Measurements from ENCODE around the gene MANBA.
A peak's percentile ranks its signal among the peaks of the same experiment; 100 is the strongest.

MANBA gene

DNA sequence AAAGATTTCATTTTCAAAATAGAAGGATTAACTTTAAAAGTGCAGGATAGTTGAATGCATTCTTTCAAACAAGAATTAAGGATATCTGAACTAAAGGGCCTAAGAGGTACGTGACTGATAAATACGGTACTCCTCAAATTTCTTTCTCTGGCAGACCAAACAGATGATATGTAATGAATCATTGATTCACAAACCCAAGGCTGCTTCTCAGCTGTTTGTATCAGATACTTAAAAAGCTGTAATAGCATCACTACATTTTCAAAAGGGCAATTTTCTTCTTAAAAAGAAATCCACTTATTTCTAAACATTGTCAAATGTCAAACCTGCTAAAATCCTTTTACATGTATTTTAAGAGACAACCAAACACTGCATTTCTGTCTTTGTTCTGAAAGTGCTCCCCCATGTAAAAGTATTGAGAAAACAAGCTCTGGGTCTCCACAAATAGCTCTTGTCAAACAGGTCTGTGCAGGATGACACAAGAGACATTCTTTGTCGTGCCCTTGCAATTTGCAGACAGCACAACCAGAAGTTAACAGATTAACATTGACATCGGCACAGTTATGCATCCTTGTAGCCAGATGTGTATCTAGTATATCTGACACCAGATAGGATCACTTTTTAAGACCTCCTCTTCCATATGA, 82.0 kb downstream of the MANBA start:
- no peak for DNase-seq (ENCODE audit: low read depth, low spot score)

DNA sequence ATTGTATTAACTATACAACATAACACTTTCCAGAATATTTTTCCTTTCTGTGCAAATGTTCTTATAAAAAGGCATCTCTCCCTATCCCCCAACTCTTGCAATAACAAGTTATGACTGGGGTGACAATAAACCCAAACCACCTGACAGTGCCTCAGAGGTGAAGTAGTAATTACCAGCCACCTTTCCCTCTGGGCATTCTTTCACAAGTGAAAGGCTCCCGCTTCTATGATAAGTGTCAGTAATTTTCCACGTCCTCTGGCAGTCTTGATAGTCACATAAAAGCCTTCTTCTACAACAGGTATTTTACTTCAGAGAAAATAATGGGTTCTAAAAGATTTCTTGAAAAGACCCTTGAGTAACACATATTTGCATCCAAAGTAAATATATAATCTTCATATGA, 82.7 kb downstream of the MANBA start:
- DNase-seq (ENCODE audit: low read depth, low spot score), result no peak

DNA sequence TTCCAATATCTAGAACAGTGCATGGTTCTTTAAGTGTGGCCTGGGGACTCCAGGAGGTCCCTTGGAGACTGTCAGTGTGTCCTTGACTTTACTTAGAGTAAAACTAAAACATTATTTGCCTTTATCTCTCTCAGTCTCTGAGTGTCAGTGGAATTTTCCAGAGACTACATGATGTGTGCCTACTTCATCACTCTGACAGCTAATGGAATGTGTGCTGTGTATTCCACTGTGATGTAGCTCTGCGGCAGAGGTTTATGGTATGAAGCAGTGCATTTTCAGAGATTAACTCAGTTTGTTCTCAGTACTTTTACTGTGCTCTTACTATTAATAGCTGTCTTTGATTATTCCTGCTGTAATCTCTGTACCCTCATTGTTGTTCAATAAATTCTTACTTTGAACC, 85.6 kb downstream of the MANBA start:
- no peak for DNase-seq (ENCODE audit: low read depth, low spot score)

DNA sequence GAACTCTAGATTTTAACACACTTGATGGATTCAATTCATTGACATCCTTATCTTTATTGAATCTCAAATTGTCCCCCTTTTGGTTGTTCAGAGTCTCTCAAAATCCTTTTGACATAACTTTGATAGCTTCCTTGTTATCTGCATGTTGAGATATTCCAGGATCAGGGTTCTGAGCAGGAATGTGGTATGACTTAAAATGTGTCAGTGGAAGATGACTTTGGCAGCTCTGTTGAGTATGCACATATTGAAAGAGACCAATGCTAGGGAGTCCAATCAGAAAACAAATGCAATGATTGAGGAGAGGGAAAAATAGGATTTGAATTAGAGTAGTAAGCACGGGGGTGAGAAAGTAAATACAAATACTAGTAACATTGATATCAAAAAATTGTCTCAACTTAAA, 93.8 kb downstream of the MANBA start:
- DNase-seq (ENCODE audit: low read depth, low spot score), result no peak

DNA sequence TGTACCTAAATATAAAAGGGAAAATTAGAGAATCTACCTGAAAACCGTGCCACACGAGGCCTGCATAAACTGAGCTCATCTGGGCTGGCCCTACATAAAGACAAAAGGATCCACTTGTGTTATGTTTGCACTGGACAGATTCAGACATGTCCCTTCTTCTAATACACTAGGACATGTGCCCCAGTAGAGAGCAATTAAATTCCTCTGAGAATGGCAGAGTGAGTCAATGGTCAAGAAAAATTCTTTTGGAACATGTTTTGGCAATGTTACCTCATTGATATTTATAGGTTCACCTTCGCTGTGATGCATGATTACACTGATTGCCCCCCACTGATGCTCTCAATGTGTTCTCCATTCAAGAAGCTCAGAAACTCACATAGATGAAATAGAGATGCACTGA, 95.2 kb downstream of the MANBA start:
- no peak for DNase-seq (ENCODE audit: low read depth, low spot score)

DNA sequence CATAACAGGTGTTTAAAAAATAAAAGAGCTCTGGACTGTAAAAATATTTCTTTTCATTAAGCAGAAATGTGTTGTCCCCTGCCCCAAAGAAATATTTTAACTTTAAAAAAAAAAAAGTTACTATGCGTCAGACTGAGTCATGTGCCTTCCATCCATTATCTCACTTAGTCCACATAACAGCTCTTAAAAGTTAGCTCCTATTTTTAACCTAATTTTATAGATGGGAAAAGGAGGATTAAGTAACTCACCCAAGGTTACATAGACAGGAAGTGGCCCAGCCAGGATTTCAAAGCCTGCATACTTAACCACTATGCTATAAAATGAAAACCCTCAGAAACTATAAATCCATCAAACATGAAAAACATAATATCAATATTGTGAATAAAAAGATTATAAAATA, 97.7 kb downstream of the MANBA start:
- no peak for DNase-seq (ENCODE audit: low read depth, low spot score)

DNA sequence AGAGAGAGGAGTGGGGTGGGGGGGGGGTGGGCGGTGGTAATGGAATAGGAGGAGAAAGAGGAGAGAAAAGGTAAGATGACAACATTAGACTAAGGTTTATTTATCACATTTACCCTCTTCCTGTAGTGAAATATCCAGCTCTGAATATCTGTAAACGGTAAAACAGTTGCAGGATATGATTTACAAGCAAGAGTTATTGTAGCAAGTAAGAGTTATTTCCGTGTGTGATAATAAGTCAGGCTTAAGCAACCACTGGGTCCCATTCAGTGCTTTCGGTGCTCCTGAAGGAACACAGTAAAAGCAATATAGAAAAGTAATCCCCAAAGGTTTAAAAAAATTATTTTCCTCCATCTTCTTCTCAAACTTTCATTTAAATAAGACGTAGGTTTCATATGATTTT, 103.6 kb downstream of the MANBA start:
- no peak for DNase-seq (ENCODE audit: low read depth, low spot score)

DNA sequence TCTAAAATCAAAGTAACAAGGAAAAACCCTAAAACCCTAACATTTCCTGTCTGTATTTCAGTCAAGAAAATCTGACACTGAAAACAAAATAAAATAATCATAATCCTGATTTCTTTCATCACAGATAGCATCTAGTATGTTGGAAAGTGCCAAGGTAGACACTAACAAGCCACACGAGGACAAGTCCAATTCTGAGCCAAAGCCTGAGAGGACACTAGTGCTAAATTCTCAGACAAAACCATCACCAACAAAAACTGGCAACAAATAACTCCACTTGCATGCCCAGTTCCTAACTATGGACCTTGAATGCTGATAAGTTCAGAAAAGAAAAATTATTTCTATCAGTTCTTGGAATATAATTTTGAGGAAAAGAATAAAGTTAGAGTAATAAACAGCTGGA, 113.7 kb downstream of the MANBA start:
- DNase-seq (ENCODE audit: low read depth, low spot score), result no peak

DNA sequence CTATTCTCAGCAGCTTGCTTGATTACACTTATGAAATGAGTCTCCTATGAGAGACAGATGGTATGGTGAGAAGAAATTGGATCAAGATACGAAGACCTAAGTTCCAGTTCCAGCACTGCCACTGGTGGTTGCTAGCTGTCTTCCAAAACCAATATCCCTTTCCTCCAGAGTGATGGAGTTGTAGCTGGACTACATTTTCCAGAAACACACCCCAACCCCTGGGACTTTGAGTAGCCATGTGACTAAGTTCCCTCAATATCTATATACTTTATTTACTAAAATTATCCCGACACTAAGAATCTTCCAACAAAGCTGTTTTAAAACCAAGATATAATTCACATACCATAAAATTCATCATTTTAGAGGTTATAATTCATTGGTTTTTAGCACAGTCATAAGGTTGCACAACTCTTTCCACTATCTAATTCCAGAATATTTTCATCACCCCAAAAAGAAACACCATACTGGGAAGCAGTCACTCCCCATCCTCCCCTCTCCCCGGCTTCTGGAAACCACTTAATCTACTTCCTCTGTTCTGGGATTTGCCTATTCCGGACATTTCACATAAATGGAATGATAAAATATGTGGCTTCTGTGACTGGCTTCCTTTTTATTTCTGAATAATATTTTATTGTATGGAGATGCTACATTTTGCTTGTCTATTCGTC, 118.0 kb downstream of the MANBA start:
- no peak for DNase-seq (ENCODE audit: low read depth, low spot score)

DNA sequence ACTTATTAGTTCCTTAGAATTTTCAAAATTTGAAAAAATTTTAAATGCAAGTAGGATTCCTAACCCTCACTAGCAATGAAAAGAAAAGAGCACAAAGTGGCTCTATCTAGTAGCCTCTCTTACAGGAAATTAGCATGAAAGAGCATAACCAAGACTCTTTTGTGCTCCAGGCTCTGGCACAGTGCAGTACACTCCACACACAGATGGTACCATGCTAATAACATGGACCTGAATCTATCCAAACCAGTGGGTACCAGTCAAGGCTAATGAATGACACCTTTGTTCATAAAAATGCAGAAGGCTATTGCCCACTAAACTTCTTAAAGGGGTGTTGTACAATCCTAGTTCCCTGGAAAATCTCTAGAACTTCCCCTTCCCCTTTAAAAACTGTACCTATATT, 119.0 kb downstream of the MANBA start:
- DNase-seq (ENCODE audit: low read depth, low spot score), result no peak

DNA sequence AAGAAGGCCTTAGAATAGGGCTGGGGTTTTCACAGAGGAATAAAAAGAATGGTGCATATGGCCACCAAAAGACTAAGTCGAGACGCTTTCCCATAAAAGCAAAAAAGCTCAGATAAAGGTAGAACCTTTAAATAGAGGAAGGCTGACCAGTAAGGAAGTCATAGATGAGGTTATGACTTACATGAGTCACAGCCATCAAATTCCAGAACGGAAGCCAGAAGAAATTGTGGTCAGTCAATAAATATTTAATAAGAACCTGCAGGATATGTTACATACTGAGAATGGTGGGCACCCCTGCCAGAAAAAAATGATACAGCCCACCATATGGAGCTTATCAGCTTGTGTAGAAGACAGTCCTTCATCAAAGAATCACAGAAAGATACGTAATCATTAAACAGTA, 120.1 kb downstream of the MANBA start:
- no peak for DNase-seq (ENCODE audit: low read depth, low spot score)

DNA sequence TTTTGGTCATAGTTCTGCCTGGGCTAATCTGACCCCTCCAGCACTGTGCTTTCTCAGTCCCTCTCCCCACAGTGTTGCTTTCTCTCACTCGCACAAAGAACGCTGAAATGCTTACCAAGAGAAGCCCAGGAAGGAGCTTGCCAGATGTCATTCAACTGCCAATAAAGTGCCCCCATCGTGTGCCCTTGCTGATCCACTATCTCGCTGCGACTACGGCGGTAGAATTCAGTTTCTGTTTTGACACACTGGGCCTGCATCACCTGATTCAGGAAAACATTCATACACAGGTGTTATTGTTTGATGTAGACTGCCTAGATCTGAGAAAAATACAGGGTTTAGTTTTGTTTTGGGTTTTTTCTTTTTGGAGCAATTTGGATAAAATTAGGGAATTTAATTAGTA, 121.2 kb downstream of the MANBA start:
- DNase-seq (ENCODE audit: low read depth, low spot score), result no peak

DNA sequence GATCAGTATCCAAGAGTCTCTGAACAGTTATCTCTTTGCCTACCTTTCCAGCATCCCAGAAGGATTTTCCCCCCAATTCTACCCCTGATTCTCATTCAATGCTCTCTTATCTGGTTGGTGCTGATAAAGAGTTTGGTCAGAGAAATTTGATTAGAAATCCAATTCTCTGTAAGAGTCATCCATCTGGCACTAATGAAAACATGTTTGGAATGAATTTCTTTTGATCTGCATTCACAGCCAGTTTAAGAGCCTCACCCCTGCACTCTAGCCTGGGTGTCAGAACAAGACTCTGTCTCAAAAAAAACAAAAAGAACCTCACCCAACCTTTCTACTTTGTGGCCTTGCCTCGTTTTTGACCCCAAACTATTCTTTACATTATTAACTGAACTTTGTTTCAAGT, 122.1 kb downstream of the MANBA start:
- no peak for DNase-seq (ENCODE audit: low read depth, low spot score)

DNA sequence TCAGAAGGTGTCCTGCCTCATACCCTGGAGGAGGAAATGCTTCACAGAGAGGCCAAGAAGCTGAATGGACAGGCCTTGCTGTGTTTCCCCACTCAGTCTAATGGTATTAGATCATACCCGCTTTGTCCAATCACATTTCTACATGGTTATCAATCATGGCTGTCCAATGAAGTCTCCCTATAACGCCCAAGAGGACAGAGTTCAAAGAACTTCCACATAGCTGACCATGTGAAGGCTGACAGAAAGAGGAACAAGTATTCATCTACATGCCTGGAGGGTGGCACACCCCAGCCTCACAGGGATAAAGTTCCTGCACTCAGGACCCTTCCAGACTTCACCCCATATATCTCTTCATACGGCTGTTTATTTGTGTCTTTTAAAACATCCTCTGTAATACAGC, 123.4 kb downstream of the MANBA start:
- no peak for DNase-seq (ENCODE audit: low read depth, low spot score)

DNA sequence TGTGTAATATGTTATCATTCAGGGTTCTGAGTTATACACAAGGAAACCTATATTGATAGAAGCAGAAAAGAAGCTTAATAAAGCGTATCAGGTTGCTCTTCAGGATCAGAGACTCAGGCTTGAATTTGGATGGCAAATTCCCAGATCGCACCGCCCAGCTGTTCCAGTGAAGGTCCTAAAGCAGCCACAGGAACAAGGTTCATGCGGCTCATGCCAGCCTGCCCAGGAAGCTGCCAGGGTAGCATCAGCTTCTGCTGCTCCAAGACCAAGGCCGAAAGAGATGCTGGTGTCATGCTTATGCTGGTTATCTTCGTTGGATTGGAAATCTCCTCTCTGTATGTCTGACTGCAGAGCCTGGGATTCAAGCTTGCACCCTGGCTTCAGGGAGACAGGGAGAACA, 127.7 kb downstream of the MANBA start:
- DNase-seq (ENCODE audit: low read depth, low spot score), result no peak

DNA sequence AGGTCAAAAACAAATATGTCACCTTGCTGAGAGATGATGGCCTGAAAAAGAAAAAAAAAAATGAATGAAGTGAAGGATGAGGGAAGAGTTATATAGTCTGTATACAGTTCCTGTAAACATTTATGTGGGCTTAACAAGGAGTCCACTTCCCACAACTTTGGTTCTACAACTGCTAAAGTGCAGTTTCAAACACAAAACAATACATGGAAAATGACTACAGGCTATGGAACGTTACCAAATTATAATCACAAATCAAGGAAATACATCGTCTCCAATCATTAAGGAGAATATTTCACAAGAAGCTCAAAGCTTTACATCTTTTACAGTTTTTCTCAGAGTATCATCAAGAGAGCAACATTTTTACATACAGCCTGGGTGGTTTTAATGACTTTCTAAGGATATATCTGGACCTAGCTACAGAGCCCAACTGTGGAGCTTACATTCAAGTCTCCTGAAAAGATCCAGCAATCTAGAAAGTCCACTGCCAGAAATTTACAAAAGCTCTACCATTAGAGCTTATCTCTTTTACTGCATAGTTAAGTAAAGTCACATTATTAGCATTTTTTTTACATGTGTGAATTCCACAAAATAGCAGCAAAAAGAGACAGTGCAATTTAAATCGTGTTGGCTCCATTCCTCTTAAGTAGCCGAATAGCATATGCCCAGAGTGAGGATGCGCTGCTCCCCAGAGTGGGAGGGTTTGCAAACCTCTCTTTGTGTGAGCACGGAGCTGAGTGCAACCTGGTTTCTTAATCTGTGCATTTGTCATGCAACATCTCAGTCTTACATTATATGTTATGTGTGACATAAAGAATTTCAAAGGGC, 128.3 kb downstream of the MANBA start:
- DNase-seq (ENCODE audit: low read depth, low spot score), result no peak

DNA sequence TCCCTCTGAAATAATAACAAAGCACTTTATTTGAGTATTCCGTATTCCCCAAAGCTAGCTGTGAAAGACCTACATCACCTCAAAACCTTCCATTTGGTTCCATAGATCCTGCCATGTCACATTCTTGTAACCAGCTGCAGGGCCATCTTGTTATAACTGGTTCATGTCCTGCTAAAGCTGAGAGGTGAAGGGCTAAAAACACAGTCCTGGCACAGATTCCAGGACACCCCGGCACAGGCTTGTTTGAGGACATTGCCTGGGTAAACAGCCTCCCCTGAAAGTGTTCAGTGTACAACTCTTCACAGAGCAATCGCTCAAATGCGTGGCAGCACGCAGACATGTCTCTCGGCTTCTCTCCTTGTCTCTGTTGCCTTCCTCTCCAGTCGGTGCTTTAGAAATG, 129.2 kb downstream of the MANBA start:
- DNase-seq (ENCODE audit: low read depth, low spot score), result no peak

DNA sequence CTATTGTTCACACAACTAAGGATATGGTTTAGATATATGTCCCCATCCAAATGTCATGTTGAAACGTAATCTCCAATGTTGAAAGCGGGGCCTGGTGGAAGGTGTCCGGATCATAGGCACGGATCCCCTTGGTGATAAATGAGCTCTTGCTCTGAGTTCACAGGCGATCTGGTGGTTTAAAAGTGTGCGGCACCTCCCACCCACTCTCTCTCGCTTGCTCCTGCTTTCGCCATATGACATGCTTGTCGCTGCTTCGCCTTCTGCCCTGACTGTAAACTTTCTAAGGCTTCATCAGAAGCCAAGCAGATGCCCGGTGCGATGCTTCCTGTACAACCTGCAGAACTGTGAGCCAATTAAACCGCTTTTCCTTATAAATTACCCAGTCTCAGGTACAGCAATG, 131.1 kb downstream of the MANBA start:
- no peak for DNase-seq (ENCODE audit: low read depth, low spot score)

DNA sequence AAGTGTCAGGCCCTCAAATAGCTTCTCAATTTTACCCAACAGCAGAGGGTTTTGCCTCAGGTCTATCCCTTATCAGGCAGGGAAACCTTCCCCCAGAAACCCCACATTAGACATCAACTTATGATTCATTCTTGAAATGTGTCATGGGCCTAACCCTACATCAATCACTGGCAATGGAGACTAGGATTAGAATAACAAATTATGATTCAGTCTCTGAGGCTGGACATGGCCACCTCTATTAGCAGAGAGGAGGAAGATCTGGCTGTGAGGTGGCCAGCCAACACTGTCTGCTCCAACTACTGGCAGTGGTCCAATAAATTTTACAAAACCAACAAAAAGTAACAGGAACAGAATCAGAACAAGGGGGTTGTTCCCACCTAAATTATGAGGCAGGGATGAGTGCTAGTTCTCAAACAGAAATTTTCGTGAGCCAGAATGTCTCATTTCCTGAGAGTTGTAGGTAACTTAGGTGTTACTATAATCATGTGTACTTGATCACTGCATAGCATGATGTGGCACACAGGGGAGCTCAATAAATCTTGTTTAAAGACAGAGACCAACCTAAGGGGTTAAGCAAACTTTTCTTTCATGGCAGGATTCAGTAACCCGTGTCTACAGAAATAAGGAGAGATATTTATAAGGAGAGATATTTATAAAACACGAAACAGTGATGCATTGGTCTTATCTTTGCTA, 132.8 kb downstream of the MANBA start:
- DNase-seq (ENCODE audit: low read depth, low spot score), result no peak

DNA sequence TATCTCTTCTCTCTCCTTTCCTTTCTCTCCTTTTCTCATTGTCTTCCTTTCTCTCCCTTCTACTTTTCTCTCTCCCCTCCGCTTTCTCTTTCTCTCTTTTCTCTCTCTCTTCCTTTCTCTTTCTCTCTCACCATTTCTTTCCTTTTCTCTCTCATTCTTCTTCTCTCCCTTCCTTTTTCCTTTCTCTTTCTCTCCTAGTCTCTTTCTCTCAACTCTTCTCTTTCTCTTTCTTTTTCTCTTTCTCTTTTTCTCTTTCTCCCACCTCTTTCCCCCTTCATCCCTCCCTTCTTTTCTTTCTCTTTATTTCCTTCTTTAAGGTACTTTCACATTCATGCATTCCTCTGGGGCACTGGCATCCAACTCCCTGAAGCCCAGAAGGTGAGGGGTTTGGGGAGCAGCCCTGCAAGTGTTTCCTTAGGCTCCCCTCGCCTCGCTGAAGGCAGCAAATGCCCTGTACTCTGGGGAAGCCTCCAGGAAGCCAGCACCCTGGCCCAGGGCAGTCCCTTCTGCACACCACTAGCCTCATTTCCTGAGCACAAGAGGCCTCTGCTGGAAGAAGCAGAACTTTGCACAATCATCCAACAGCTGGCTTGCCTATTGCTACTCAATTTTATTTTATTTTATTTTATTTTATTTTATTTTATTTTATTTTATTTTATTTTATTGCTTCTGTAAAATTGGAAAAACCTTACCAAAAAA, 135.4 kb downstream of the MANBA start:
- no peak for DNase-seq (ENCODE audit: low read depth, low spot score)

DNA sequence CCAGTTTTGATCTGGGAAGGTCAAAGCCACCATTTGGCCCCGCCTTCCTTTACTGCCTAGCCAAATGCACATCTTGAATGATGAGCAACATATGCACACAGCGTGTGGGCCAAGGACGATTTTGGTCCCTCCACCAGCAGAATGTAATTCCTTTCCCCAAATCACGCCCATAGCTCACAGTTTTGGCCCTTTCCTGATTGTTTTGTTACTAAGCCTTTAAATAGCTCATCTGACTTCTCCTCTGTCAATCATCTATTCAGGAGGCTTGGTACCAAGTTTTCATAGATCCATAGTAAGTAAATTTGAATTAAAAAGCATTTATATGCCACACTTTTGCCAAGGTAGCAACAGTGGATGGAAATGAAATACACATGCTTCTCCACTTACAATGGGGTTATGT, 136.3 kb downstream of the MANBA start:
- DNase-seq (ENCODE audit: low read depth, low spot score), result no peak

DNA sequence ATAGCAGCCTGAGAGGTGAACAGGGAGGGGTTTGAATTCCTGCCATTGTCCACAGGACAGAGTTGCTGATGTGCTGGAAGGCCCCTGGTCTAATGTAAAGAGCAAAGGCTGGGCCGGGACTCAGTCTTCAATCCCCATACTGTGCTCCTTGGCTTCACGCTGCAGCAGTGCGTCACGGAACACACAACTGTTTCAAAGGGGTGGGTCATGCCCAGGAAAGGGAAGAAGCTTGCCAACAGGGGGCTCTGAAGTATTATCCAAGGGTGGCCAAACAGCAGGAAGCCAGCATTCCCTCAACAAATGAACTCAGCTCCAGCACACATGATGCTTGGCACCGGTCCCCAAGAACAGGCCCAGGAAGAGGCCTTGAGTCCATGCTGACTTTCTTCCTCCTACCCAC, 137.1 kb downstream of the MANBA start:
- peak; percentile 74 for DNase-seq (ENCODE audit: low read depth, low spot score)

All from smooth muscle cell of the brain vasculature (primary cell).